Epidermal melanocyte (primary cell): ENCODE measurements around the gene HELZ.
"Not testable (repeated sequence)": the region's sequence is repeated elsewhere in the genome, so short reads cannot be mapped to it uniquely, and the experiment has no call there.

Source experiments
- DNase-seq: peaks from one replicate; pipeline ENCODE4 v3.0.0; 2011; ENCODE audit warnings: low spot score; ENCODE audit not compliant: insufficient read length

The HELZ gene

GRCh38 chr17:67123699-67124098 lies 121.3 kb downstream of the HELZ start:
- DNase-seq, result no peak

DNA sequence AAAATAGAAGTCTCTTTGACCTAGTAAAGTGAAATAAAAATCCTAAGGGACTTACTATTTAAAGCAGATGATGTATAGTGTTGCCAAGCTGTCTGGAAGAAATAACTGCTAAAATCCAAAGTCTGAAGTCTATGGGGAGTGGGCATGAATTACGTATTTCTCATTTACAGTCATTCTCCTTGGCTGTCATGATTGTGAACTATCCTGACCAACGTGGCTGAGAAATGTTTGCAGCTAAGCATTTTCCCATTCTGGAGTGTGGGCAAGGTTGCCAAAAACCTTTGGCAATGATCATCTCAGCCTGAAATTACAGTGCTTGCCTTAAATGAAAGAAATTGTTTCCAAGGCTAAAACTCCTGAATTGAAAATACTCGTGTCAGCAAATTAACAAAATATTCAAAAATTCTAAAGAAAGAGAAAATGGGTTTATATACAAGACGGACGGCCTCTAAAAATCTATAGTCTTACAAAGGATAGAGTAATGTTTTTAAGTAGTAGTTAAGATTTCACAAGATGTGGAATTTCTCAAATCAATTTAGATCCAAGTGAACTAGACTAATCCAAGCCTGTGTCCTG lies 123.6 kb downstream of the HELZ start:
- DNase-seq, result no peak

DNA sequence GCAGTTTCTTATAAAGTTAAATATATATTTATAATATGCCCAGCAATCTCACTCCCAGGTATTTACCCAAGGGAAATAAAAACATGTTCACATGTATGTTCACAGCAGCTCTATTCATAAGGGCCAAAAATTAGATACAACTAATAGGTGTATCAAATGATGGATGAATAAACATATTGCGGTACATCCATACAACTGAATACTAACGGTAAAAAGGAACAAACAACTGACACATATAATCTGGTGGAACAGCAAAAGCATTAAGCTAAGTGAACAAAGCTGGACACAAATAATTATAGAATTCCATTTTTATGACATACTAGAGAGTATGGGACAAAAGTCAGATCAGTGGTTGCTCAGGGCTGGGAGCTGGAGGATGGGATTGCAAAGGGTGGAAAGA lies 125.9 kb downstream of the HELZ start:
- no peak for DNase-seq

DNA sequence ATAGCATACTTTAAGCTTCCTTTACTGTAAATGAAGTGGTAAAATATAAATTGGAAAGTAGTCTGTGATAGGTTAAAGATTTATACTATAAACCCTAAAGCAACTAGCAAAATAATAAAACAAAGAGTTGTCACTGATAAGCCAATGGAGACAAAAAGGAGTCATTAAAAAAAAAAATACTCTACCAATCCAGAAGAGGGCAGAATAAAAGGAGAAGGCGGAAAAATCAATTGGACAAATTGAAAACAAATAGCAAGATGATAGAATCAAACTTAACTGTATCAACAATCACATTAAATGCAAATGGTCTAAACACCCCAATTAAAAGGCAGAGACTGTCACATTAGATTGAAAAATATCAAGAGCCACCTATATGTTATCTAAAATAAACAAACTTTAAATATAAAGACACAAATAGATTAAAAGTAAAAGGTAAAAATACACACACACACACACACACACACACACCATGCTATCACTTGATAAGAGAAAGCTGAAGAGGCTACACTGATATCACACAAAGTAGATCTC lies 128.9 kb downstream of the HELZ start:
- no peak for DNase-seq

DNA sequence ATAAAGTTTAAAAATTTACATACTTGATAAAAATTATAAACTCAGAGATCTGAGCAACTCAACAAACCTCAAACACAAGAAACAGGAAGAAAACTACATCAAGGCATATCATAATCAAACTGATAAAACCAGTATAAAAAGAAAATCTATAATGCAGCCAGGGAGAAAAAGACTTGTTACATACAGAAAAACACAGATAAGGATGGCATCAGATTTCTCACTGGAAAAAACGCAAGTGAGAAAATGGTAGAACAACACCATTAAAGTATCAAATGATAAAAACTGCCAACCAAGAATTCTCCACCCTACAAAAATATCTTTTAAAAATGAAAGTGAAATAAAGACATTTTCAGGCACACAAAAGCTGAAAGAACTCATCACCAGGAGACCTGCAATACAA lies 129.6 kb downstream of the HELZ start:
- no peak for DNase-seq

GRCh38 chr17:67113486-67113885 lies 131.5 kb downstream of the HELZ start:
- no peak for DNase-seq

- no peak for DNase-seq
Measured at GRCh38 chr17:67111808-67112207, 133.2 kb downstream of the HELZ start.

DNA sequence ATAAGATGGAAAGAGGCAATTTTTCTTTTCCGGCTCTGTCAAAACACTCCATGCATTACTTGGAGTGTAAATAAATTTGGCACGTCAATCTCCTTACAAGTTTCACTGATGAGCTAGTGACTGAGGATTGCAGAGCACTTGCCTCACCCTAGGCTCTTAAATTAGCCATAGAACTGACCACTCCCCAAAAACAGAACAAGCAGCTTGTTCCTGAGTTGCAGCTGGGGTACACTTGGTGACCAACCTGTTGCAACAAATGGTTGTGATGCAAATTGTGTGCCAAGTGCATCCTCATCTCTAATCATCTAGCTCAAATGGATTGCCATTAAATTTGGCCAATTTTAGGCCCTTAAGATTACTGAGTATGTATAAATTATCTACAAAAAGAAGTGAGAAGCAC lies 133.7 kb downstream of the HELZ start:
- DNase-seq, result no peak

- DNase-seq, result no peak
Measured at GRCh38 chr17:67110619-67111018, 134.4 kb downstream of the HELZ start.

- DNase-seq, result no peak
Measured at GRCh38 chr17:67109111-67109510, 135.9 kb downstream of the HELZ start.

DNA sequence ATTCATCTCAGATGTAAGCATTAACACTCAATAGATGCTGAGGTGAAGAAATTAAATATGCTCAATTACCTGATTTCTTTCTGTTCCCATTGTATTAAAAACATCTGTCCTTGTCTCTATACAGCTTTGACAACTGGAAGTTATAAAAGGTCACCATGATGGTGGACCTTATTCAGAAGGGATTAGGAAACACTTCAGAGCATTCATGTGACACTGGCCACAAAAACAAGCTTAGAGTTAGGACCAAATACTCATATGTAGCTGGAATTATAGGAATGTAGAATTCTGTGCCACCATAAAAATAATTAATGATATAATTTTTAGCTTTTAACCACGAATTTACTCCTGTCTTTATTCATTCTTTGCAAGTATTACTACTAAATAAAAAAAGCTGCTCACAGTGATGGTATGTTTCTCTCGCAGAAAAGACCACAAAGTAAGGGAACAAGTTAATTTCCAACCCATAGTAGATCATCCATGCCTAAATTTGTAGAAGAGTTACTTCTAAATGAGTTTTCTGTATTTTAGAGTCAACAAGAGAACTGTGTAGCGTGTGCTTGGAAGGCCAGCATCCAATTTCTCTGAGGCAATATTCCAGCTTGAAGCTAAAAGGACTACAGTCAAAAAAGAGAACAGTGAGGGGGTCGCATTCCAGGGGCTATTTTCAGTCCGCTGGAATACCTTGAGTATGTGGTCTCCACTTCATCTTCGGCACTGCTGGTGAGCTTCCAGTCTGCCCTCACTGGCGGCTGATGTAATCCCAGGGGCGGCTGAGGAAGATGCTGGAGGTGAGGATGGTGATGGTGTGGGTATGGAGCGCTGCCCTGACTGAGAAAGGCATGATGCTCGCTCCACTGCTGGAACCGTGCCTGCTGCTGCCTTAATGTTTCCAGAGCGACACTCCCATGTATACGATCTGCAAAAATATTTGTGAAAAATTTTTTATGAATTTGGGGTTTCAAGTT lies 136.9 kb downstream of the HELZ start:
- DNase-seq, result no peak

DNA sequence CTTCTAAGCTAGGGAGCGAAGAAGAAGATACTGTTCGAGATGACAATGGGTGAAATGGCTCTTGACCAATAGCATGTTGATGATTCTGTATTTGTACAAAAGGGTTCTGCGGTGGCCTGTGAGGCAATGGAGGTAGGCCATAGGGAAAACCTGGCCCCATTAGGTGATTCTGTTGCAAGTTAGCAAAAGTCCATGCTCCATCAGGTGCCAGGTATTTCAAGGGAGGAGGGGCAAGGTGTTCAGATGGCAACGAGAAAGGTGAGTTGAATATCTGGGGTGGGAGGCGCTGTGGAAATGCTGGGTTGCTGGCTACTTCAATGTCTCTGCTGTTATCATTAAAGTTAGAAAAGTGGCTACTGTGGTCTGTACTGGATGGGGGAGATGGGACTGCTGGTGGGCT lies 137.8 kb downstream of the HELZ start:
- DNase-seq, result no peak

DNA sequence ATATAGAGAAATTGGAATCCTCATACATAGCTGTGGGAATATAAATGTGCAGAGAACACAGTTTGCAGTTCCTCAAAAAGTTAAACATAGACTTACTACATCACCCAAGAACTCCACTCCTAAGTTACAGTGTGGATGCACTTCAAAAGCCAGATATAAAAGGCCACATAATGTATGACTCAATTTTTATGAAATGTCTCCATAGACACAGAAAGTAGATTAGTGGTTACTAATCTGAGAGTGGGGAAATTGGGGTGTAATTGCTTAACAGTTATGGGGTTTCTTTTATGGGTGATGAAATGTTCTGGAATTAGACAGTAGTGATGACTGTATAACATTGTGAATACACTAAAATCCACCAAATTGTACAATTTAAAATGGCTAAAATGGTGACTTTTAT lies 139.8 kb downstream of the HELZ start:
- DNase-seq, result no peak

DNA sequence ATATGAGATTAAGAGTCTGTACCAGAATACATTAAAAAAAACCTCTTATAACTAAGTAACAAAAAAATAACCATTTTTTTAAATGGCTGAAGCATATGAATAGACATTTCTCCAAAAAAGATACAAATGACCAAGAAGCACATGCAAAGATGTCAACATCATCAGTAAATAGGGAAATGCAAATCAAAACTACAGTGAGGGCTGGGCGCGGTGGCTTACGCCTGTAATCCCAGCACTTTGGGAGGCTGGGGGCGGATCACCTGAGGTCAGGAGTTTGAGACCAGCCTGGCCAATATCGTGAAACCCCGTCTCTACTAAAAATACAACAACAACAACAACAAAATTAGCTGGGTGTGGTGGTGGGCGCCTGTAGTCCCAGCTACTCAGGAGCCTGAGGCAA lies 140.4 kb downstream of the HELZ start:
- DNase-seq, result not testable (repeated sequence)

- no peak for DNase-seq
Measured at GRCh38 chr17:67098006-67098405, 147.0 kb downstream of the HELZ start.

DNA sequence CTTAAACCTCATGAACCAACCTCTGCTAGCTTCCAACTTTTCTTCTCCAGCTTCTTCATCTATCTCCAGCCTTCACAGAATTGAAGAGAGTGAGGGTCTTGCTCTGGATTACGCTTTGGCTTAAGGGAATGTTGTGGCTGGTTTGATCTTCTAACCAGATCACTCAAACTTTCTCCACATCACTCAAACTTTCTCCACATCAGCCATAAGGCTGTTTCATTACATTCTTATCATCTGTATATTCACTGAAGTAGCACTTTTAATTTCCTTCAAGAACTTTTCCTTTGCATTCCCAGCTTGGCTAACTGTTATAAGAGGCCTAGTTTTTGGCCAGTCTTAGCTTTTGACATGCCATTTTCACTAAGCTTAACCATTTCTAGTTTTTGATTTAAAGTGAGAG lies 148.4 kb downstream of the HELZ start:
- DNase-seq, result no peak

DNA sequence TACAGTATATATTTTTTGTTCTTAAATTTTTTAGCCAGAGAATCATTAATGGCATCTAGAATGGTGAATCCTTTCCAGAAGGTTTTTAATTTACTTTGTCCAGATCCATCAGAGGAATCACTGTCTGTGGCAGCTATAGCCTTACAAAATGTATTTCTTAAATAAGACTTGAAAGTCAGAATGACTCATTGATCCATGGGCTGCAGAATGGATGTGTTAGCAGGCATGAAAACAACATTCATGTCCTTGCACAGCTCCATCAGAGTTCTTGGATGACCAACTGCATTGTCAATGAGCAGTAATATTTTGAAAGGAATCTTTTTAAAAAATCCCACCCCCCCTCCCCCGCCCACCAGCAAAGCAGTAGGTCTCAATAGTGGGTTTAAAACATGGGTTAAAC lies 149.2 kb downstream of the HELZ start:
- no peak for DNase-seq

- not testable (repeated sequence) for DNase-seq
Measured at GRCh38 chr17:67095291-67095690, 149.7 kb downstream of the HELZ start.

GRCh38 chr17:67093348-67093747 lies 151.6 kb downstream of the HELZ start:
- DNase-seq, result no peak

- not testable (repeated sequence) for DNase-seq
Measured at GRCh38 chr17:67092710-67093109, 152.3 kb downstream of the HELZ start.

DNA sequence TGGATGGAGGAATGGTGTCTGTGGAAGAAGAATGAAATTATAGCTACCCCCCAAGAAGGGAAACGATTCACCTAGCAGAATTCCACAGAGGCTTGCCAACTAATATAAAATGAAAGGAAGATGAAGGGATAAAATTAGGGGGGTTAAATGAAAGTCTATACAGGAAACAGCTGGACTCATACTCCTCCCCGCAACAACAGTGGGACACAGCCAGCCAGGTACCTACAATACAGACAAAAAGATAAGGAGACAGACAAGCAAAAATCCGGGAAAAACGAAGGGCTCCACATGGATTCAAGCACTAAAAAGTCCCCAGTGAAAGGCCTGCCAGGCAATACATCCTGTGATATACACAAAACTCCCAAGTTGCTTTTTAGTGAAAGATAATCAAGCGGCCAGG lies 152.7 kb downstream of the HELZ start:
- DNase-seq, result no peak

- no peak for DNase-seq
Measured at GRCh38 chr17:67090341-67090740, 154.7 kb downstream of the HELZ start.

GRCh38 chr17:67088639-67089038 lies 156.4 kb downstream of the HELZ start:
- DNase-seq, result no peak
